Mucosa of descending colon (tissue), 3 donors: Measurements from ENCODE around the gene TALDO1. TPM values are rescaled to one million over a fixed set of nuclear protein-coding genes. Genes with fewer than 3 reads are reported as not detected.

Experiments
- ATAC-seq: fragments of 200-7000 bp; cut with Tn5 transposase; one replicate; pipeline ENCODE4 v1.9.1; 2020; ENCODE audit warnings: mild to moderate bottlenecking, moderate library complexity
- DNase-seq, 3 donors: peaks; one replicate each; pipeline ENCODE4 v3.0.0-alpha.2; 2020
- H3K36me3 ChIP-seq: fragments of 200-600 bp; one replicate; pipeline ENCODE4 v1.8.0; 2021; ENCODE audit warnings: low read depth, mild to moderate bottlenecking
- H3K4me1 ChIP-seq: fragments of 200-600 bp; one replicate; pipeline ENCODE4 v1.8.0; 2021; ENCODE audit warnings: low read depth, mild to moderate bottlenecking
- H3K4me3 ChIP-seq: fragments of 200-600 bp; one replicate; pipeline ENCODE4 v1.8.0; 2021; ENCODE audit warnings: mild to moderate bottlenecking
- H3K9me3 ChIP-seq: fragments of 200-600 bp; one replicate; pipeline ENCODE4 v1.8.0; 2021; ENCODE audit warnings: mild to moderate bottlenecking
- CTCF ChIP-seq: fragments of 200-600 bp; IDR thresholded peaks from one replicate; pipeline ENCODE4 v1.8.0; 2022; ENCODE audit warnings: antibody characterized with exemption, mild to moderate bottlenecking
- intact Hi-C, 2 donors: fragments of 100-400 bp; cut with DNase I in 1 of 2; cut with micrococcal nuclease in 1 of 2; formaldehyde crosslinking; loops; one replicate each; pipeline versions ENCODE4 v1.11.0 to v1.11.1; 2022; cut with DNase I, micrococcal nuclease
- total RNA-seq, 3 donors: library from RNA; stranded (reverse); fragmentation: NEBNext Ultra II Directional in 2 of 3; extraction: Animal tissue kit (Norgen Biotek cat#: 25700) in 2 of 3; gene quantifications; one replicate each; pipeline versions ENCODE4 v1.2.1 to v1.2.4, GENCODE V29; 2021 to 2023
- donor health status: DM: no; HTN: no; CAD: no; lungs with moderate emphysema.
- donor health status: DM: no; HTN: no; CAD: no.
- donor health status: DM: no; HTN: yes; CAD: no.

The TALDO1 gene
- total RNA-seq, 3 donors from 2014 or later: 101 to 158 (median 128) TPM

GRCh38 chr11:788009-788640 is 40.9 kb downstream of the TALDO1 start:
- Histone ChIP-seq H3K36me3 (no peaks in the 10 kb centered on the region), H3K4me3 (no peak overlapping the region), H3K4me1 (peaks cover 6% of the 10 kb centered on the region), H3K9me3 (no peaks in the 10 kb centered on the region)
- intact Hi-C loops: no loop called here
- DNase-seq: no peak
- no peak for ATAC-seq
- no peak for TF ChIP-seq CTCF

- H3K36me3 ChIP-seq: no peaks in the 10 kb centered on the region
- H3K9me3 ChIP-seq: no peaks in the 10 kb centered on the region
- TF ChIP-seq CTCF: no peak
- ATAC-seq (no peak), DNase-seq (no peak)
- no peaks in the 10 kb centered on the region for H3K4me1 ChIP-seq
- intact Hi-C loops: no loop called here
- no peak overlapping the region for H3K4me3 ChIP-seq
Observed at GRCh38 chr11:788953-789940, 42.0 kb downstream of the TALDO1 start.

- peak; percentile 43 for ATAC-seq
- intact Hi-C loops: no loop called here
- no peaks in the 10 kb centered on the region for H3K36me3 ChIP-seq
- no peak for TF ChIP-seq CTCF
- H3K9me3 ChIP-seq: no peaks in the 10 kb centered on the region
- DNase-seq: peak in 2 of 3 donors; percentile 35 to 57
- H3K4me3 ChIP-seq: no peak within 1 kb of the TSS
- H3K4me1 ChIP-seq: no peaks in the 10 kb centered on the region
Observed at GRCh38 chr11:789943-790342, 42.7 kb downstream of the TALDO1 start, which contains the start of gene CEND1. Gene CEND1 (minus strand): TSS chr11:790090. CDS start chr11:788576, 1,514 bp downstream.

- Histone ChIP-seq H3K9me3 (no peaks in the 10 kb centered on the region), H3K4me1 (peaks cover 7% of the 10 kb centered on the region), H3K4me3 (no peak overlapping the region), H3K36me3 (no peaks in the 10 kb centered on the region)
- ATAC-seq (no peak), DNase-seq (no peak)
- intact Hi-C loops: no loop called here
- TF ChIP-seq CTCF: no peak
Observed at GRCh38 chr11:790721-791564, 43.7 kb downstream of the TALDO1 start.
